Transverse colon (tissue), 4 donors: ENCODE data around the gene CPHXL.

ENCODE experiments used
- POLR2A ChIP-seq: fragments of 450-650 bp; IDR thresholded peaks from one replicate; pipeline ENCODE4 v1.6.1; 2016; ENCODE audit warnings: antibody characterized with exemption, mild to moderate bottlenecking, moderate library complexity
- POLR2AphosphoS5 ChIP-seq, 3 donors: sonication (generic); formaldehyde crosslinking; IDR thresholded peaks; one replicate each; pipeline ENCODE4 v1.6.1; 2016; ENCODE audit warnings: antibody characterized with exemption in 3 of 3
- TF ChIP-seq, protein P1 (sequence below), 5 experiments: fragments of 200-600 bp in 3 of 5; fragments of 450-650 bp in 2 of 5; sonication (generic) in 3 of 5; IDR thresholded peaks; 1 replicate in 2 of 5; 2 replicates in 3 of 5; pipeline ENCODE4 v1.5.1; 2016 to 2017; ENCODE audit warnings: antibody characterized with exemption in 5 of 5, inconsistent platforms in 3 of 5, mild to moderate bottlenecking in 2 of 5, moderate library complexity in 1 of 5

GRCh38 chr16:75726390-75726789, at the start of gene CPHXL:
- TF ChIP-seq, protein P1, sequence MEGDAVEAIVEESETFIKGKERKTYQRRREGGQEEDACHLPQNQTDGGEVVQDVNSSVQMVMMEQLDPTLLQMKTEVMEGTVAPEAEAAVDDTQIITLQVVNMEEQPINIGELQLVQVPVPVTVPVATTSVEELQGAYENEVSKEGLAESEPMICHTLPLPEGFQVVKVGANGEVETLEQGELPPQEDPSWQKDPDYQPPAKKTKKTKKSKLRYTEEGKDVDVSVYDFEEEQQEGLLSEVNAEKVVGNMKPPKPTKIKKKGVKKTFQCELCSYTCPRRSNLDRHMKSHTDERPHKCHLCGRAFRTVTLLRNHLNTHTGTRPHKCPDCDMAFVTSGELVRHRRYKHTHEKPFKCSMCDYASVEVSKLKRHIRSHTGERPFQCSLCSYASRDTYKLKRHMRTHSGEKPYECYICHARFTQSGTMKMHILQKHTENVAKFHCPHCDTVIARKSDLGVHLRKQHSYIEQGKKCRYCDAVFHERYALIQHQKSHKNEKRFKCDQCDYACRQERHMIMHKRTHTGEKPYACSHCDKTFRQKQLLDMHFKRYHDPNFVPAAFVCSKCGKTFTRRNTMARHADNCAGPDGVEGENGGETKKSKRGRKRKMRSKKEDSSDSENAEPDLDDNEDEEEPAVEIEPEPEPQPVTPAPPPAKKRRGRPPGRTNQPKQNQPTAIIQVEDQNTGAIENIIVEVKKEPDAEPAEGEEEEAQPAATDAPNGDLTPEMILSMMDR (IDR thresholded peaks at IDR 0.05): no peak
- TF ChIP-seq POLR2AphosphoS5 (IDR thresholded peaks at IDR 0.05) (no peak), POLR2A (no peak)
